GM18520 (cell line): Measurements from ENCODE around the gene MBTD1.
"Not testable (repeated sequence)": the region's sequence is repeated elsewhere in the genome, so short reads cannot be mapped to it uniquely, and the experiment has no call there.

Source experiments
- ATAC-seq: cut with Tn5 transposase; IDR thresholded peaks from one replicate; pipeline ENCODE4 v1.9.1; 2021; ENCODE audit not compliant: unreplicated experiment

The MBTD1 gene

DNA sequence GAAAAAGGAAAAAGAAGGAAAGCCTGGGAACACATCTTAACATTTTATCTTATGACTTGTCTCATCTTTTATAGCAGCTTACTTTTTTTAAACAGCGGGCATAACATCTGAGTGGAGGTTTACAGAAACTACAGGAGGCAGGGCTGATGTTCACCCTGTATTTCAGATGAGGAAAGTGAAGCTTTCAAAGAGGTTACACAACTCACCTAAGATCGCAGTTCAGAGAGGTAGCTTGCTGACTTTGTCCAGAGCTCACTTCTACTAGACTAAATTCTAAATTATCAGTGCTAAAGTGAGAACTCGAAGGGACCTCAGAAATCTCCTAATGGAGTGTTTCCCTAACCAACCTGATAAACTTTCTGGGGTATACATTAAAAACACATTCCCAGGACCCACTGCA is 3.7 kb downstream of the MBTD1 start:
- no peak for ATAC-seq

DNA sequence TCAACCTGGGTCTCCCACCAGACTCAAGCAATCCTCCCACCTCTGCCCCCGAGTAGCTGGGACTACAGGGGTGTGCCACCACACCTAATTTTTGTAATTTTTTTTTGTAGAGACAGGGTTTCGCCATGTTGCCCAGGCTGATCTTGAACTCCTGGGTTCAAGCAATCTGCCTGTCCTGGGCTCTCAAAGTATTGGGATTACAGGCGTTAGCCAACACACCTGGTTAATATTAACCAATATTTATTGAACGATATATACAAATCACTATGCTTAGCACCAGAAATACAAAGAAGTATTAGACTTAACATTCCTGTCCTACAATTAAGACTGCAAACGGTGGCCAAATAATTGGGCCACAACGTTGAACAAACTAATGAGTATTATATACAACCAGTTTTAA is 4.2 kb downstream of the MBTD1 start:
- ATAC-seq = no peak

DNA sequence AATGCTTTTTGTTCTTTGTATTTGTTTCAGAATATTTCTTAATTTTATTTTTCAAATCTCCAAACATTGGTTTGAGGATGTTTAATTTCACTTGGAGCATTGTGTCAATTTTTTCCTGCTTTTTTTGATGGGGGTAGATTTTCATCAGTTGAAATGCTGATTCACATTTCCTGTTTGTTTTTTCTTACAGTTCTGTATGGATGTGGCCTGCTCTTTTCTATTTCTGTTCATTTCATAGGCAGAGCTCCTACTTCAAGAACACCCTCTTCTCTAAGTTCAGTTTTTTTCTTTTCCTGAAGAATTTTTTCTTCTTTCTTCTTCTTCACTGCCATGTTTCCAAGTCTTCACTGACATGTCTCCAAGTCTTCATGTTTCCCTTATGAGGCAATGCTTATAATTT is 8.8 kb downstream of the MBTD1 start:
- no peak for ATAC-seq

DNA sequence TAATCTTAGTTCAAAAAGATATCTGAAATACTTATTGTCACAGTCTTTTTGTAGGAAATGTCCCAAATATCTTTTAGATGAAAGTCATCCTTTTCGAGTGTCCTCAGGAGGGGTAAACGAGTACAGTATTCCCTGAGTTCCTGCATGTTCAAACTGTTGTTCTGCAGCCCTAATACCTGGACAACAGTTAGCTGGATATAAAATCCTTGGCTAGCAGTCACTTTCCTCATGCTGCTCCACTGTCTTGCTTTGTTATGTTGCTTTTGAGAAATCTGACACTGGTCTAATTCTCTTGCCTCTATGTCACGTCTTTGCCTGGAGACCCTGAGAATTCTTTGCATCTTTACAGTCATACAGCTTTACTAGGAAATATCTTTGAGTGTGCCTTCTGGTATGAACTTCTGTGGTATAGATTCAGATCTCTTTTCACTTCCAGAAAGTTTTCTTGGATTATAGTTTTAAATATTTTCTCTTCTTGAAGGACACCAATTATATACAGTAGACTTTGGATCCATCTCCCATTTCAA is 9.5 kb downstream of the MBTD1 start:
- no peak for ATAC-seq

- ATAC-seq = no peak
Measured at GRCh38 chr17:51245535-51245934, 14.3 kb downstream of the MBTD1 start.

GRCh38 chr17:51244041-51244440 is 15.8 kb downstream of the MBTD1 start:
- no peak for ATAC-seq

- ATAC-seq = no peak
Measured at GRCh38 chr17:51240275-51240674, 19.6 kb downstream of the MBTD1 start.

GRCh38 chr17:51238255-51238887 is 21.5 kb downstream of the MBTD1 start:
- ATAC-seq = no peak

GRCh38 chr17:51234162-51234561 is 25.7 kb downstream of the MBTD1 start:
- no peak for ATAC-seq

DNA sequence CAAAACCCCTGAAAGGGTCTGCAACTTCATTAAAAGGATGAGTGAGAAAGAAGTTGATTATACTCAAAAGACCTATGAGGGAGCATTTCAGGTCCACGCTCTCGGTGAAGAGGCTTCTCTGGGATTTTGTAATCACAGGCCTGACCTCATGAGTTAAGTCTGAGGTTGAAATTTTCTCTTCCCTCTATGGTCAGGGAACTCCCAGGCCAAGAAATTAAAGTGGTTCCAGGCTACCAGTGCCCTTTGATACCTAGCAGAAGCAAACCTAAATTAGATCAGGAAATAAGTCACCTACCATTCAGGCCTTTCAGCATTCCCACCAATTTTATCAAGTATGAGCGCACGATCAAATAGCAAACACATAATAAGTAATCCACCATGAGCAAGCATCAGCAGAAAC is 27.9 kb downstream of the MBTD1 start:
- no peak for ATAC-seq

- ATAC-seq = no peak
Measured at GRCh38 chr17:51230306-51230705, 29.5 kb downstream of the MBTD1 start.

DNA sequence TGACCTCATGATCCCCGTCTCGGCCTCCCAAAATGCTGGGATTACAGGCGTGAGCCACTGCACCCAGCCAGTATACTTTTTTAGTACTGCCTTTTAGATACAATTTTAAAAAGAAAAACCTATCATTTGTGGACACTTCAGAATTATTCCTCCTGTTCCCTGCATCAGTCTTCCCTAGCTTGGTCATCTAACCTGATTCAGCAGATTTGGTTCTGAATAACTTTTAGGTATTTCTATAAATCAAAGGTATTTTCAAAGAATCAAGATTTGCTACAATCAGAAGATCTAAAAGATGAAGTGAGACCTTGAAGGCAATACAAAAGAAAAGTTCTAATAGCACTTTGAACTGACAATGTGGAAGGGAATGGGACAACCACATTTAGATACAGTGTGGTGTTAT is 30.0 kb downstream of the MBTD1 start:
- no peak for ATAC-seq

- no peak for ATAC-seq
Measured at GRCh38 chr17:51228161-51228560, 31.7 kb downstream of the MBTD1 start.

DNA sequence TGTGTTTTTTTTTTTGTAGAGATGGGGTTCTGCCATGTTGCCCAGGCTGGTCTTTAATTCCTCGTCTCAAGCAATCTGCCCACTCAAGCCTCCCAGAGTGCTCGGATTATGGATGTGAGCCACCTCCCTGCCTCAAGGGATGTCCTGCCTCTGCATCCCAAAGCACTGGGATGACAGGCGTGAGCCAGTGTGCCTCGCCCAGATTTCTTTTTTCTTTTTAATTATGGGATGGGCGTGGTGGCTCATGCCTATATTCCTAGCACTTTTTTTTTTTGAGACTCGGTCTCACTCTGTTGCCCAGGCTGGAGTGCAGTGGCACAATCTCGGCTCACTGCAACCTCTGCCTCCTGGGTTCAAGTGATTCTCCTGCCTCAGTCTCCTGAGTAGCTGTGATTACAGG is 34.3 kb downstream of the MBTD1 start:
- not testable (repeated sequence) for ATAC-seq

DNA sequence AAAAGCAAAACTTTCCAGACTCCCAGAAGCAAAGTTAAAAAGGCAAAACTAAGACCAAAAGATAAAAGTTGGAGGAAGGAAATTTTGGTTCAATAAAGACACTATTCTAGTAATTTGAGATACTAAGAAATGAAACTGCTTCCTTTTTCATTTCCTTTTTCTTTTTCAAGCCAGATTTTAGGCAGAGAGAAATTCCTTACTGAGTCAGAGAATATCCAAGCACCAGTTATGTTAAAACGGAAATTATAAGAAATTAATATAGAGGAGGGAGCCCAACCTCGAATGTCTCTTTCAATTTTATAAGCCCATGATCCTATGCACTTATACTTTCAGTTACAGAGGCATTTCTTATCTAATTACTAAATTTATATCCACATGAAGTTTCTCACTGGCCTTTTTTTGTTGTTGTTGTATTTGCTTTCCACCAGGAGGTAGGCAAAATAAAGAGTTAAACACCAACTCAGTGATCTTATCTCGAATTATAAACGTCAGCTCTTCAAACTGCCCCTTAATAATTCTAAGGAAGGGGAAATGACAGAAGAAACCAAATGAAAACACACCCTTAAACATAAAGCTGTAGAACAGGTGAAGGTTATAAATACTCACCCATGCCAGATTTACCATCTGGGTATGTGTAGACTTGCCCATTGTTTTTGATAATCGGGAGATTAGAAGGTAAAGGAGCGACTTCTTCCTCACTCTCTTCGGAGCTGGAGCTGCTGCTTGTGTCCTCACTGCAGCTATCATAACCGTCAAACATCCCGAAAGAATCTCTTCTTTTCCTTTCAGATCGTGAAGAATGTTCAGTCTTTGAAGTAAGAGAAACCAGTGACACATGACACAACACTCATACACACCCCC is 35.2 kb downstream of the MBTD1 start:
- ATAC-seq = no peak

GRCh38 chr17:51221322-51221721 is 38.5 kb downstream of the MBTD1 start:
- ATAC-seq = no peak

DNA sequence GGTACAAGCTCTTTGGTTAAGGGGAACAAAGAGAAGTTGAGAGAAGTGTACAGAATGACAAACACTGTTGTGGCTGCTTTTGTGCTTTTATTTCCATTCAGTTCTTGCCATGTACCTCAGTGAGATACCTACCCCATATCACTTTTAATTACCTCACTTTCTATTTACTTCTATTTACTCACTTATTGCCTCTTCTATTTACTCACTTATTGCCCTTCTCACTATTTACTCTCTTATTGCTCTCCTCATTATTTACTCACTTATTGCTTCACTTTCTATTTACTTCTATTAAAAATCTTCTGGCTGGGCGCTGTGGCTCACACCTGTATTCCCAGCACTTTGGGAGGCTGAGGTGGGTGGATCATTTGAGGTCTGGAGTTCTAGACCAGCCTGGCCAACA is 41.9 kb downstream of the MBTD1 start:
- ATAC-seq = no peak

DNA sequence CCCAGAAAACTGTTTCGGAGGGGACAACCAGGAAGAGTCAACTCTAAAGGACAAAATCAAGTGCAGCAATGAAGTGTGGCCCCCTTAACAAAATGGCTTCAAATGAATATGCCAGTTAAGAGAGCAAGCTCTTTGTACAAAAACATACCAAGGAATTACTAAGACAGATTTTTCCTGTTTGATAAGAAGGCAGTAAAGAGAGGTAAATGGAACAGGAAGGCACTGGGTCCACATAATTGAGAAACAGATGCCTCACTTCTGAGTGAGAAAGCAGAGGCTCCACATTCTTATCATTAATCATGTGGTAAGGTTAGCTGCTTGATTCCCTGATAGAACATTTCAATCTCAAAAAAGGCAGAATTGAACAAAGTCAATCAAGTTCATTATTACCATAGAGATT is 44.9 kb downstream of the MBTD1 start:
- ATAC-seq = no peak

DNA sequence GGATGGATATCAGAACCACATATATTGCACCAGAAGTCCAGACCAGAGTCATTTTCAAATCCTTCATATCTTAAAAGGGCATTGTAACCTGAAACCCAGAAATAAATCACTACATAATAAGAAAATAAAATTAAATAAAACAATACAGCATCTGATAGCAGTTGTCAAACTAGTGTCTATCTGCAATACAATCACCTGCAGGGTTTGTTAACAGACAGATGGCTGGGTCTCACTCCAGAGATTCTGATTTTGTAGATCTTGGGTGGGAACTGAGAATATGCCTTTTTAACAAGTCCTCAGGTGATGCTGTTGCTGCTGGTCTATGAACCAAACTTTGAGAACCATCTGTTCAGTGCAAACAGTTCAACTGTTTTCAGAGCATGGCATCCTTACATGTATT is 56.0 kb downstream of the MBTD1 start:
- no peak for ATAC-seq

DNA sequence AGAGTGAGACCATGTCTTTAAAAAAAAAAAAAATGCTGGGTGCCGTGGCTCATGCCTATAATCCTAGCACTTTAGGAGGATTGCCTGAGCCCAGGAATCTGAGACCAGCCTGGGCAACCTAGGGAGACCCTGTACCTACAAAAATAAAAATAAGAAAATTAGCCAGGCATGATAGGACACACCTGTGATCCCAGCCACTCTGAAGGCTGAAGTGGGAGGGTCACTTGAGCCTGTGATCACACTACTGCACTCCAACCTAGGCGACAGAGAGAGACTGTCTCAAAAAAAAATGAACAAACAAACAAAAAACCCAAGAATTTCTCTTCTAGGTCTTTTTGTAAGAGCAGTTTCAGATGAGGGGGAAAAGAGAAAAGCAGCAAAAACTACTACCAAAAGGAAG is 59.0 kb downstream of the MBTD1 start:
- no peak for ATAC-seq

GRCh38 chr17:51200295-51200694 is 59.6 kb downstream of the MBTD1 start:
- ATAC-seq = no peak

DNA sequence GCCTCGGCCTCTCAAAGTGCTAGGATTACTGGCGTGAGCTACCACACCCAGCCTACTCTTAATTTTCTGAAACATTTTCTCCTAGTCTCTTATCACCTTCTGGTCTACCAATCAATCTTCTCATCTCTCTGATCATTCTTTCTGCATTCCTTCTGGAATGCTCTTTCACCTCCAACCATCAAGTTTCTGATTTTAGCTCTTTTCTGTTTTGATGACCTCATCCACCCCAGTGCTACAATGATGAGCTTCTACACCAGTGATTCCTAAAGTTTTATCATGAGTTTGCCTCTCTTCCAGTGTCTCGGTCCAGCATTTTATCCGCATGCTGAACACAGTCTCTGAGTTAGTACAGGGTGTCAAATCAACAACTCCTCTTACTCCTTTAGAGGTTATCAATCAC is 62.1 kb downstream of the MBTD1 start:
- ATAC-seq = no peak
